ENCODE results near the gene DCUN1D1.

Gene DCUN1D1

GRCh38 chr3:183022936-183023516 is 42.7 kb upstream of the DCUN1D1 start:
- no peak overlapping the region for H3K4me3 ChIP-seq (ENCODE audit: insufficient read depth, low read length, poor library complexity, severe bottlenecking)
- TF ChIP-seq EZH2phosphoT487 (conservative IDR thresholded peaks at IDR 0.05; ENCODE audit: low read length) (no peak), CTCF (IDR thresholded peaks at IDR 0.05; ENCODE audit: insufficient read depth, low read length, poor library complexity, severe bottlenecking) (no peak)
- no peaks in the 10 kb centered on the region for H3K79me2 ChIP-seq (ENCODE audit: insufficient read depth, low read length)
- no peak overlapping the region for H3K9ac ChIP-seq (ENCODE audit: low read length)
- no peaks in the 10 kb centered on the region for H3K9me2 ChIP-seq (replicated peaks; ENCODE audit: insufficient read depth, low read length)
- H3K36me3 ChIP-seq (ENCODE audit: low read length), result peaks cover 16% of the 10 kb centered on the region
- no peak overlapping the region for H3K27ac ChIP-seq (ENCODE audit: low read depth, low read length)
- no peaks in the 10 kb centered on the region for H3K9me3 ChIP-seq (ENCODE audit: insufficient read depth, low read length)
- H2AFZ ChIP-seq (ENCODE audit: low read depth, low read length, severe bottlenecking), result no peak overlapping the region
- H3K27me3 ChIP-seq (ENCODE audit: low read length), result no peaks in the 10 kb centered on the region
- no peak overlapping the region for H3K4me2 ChIP-seq (ENCODE audit: low read depth, low read length, poor library complexity, severe bottlenecking)
- H3F3A ChIP-seq (ENCODE audit: insufficient read depth), result no peaks in the 10 kb centered on the region
- H4K20me1 ChIP-seq (ENCODE audit: low read depth, low read length), result no peaks in the 10 kb centered on the region

- no peaks in the 10 kb centered on the region for H3K9me2 ChIP-seq (replicated peaks; ENCODE audit: insufficient read depth, low read length)
- H3K27ac ChIP-seq (ENCODE audit: low read depth, low read length), result no peak overlapping the region
- H3K27me3 ChIP-seq (ENCODE audit: low read length), result no peaks in the 10 kb centered on the region
- H3F3A ChIP-seq (ENCODE audit: insufficient read depth), result no peaks in the 10 kb centered on the region
- H4K20me1 ChIP-seq (ENCODE audit: low read depth, low read length), result no peaks in the 10 kb centered on the region
- H3K9ac ChIP-seq (ENCODE audit: low read length), result no peak overlapping the region
- no peaks in the 10 kb centered on the region for H3K9me3 ChIP-seq (ENCODE audit: insufficient read depth, low read length)
- no peaks in the 10 kb centered on the region for H3K79me2 ChIP-seq (ENCODE audit: insufficient read depth, low read length)
- no peak overlapping the region for H3K4me3 ChIP-seq (ENCODE audit: insufficient read depth, low read length, poor library complexity, severe bottlenecking)
- H2AFZ ChIP-seq (ENCODE audit: low read depth, low read length, severe bottlenecking), result no peak overlapping the region
- TF ChIP-seq CTCF (IDR thresholded peaks at IDR 0.05; ENCODE audit: insufficient read depth, low read length, poor library complexity, severe bottlenecking), result no peak
- no peak for TF ChIP-seq EZH2phosphoT487 (conservative IDR thresholded peaks at IDR 0.05; ENCODE audit: low read length)
- peaks cover 21% of the 10 kb centered on the region; the same call in 1 of the 2 replicates for H3K36me3 ChIP-seq (ENCODE audit: low read length)
- no peak overlapping the region for H3K4me2 ChIP-seq (ENCODE audit: low read depth, low read length, poor library complexity, severe bottlenecking)
Measured at GRCh38 chr3:183018421-183019192, 38.3 kb upstream of the DCUN1D1 start.

- H3K9ac ChIP-seq (ENCODE audit: low read length), result no peak overlapping the region
- H3F3A ChIP-seq (ENCODE audit: insufficient read depth), result no peaks in the 10 kb centered on the region
- no peaks in the 10 kb centered on the region for H3K9me3 ChIP-seq (ENCODE audit: insufficient read depth, low read length)
- no peaks in the 10 kb centered on the region for H3K79me2 ChIP-seq (ENCODE audit: insufficient read depth, low read length)
- H3K4me2 ChIP-seq (ENCODE audit: low read depth, low read length, poor library complexity, severe bottlenecking), result no peak overlapping the region
- no peaks in the 10 kb centered on the region for H4K20me1 ChIP-seq (ENCODE audit: low read depth, low read length)
- TF ChIP-seq CTCF (IDR thresholded peaks at IDR 0.05; ENCODE audit: insufficient read depth, low read length, poor library complexity, severe bottlenecking), result no peak
- no peak for TF ChIP-seq EZH2phosphoT487 (conservative IDR thresholded peaks at IDR 0.05; ENCODE audit: low read length)
- H3K27me3 ChIP-seq (ENCODE audit: low read length), result no peaks in the 10 kb centered on the region
- H3K36me3 ChIP-seq (ENCODE audit: low read length), result peaks cover 10% of the 10 kb centered on the region; the same call in 1 of the 2 replicates
- H2AFZ ChIP-seq (ENCODE audit: low read depth, low read length, severe bottlenecking), result no peak overlapping the region
- H3K9me2 ChIP-seq (replicated peaks; ENCODE audit: insufficient read depth, low read length), result no peaks in the 10 kb centered on the region
- H3K27ac ChIP-seq (ENCODE audit: low read depth, low read length), result no peak overlapping the region
- H3K4me3 ChIP-seq (ENCODE audit: insufficient read depth, low read length, poor library complexity, severe bottlenecking), result no peak overlapping the region
Measured at GRCh38 chr3:183015185-183015584, 34.8 kb upstream of the DCUN1D1 start.

Measured in SU-DHL-6 (cell line).